Natural killer cell treated with Interleukin-12 subunit alpha and Interleukin-12 subunit beta and Interleukin-15 and Interleukin-18, amount 100 ng/mL, for 72 hours (primary cell): ENCODE results near the gene MRPS10. TPM values are rescaled to one million over a fixed set of nuclear protein-coding genes. Genes with fewer than 3 reads are reported as not detected.
"Not testable (repeated sequence)": the region's sequence is repeated elsewhere in the genome, so short reads cannot be mapped to it uniquely, and the experiment has no call there.

Experiments
- ATAC-seq, 2 donors: fragments of 150-1000 bp; cut with Tn5 transposase in 1 of 2; sonication (Bioruptor Pico), chemical (Tn5 transposase) in 1 of 2; 2 replicates each; pipeline ENCODE4 v1.10.0; 2021
- DNase-seq: peaks from one replicate; pipeline ENCODE4 v3.0.0; 2022; ENCODE audit warnings: low spot score
- H3K27ac Mint-ChIP-seq, 2 donors: 1 replicate in 1 of 2; 2 replicates in 1 of 2; pipeline ENCODE4 v1.8.0; 2022; ENCODE audit warnings: mixed read lengths in 2 of 2, mild to moderate bottlenecking in 1 of 2, moderate library complexity in 1 of 2
- H3K27me3 Mint-ChIP-seq, 2 donors: 1 replicate in 1 of 2; 2 replicates in 1 of 2; pipeline ENCODE4 v1.8.0; 2022; ENCODE audit warnings: mixed read lengths in 2 of 2
- H3K36me3 Mint-ChIP-seq: one replicate; pipeline ENCODE4 v1.8.0; 2022; ENCODE audit warnings: mixed read lengths
- H3K4me1 Mint-ChIP-seq, 2 donors: 1 replicate in 1 of 2; 2 replicates in 1 of 2; pipeline ENCODE4 v1.8.0; 2022; ENCODE audit warnings: low read depth in 2 of 2, mixed read lengths in 2 of 2, mild to moderate bottlenecking in 1 of 2
- H3K4me3 Mint-ChIP-seq: one replicate; pipeline ENCODE4 v1.8.0; 2022; ENCODE audit warnings: mixed read lengths
- H3K9me3 Mint-ChIP-seq: 2 replicates; pipeline ENCODE4 v1.8.0; 2022; ENCODE audit warnings: mixed read lengths
- total RNA-seq, 2 donors: library from RNA; stranded (reverse); gene quantifications; one replicate each; pipeline ENCODE4 v1.2.3, GENCODE V29; 2022

The MRPS10 gene
- total RNA-seq, 2 donors from 2014 or later: 35.1 to 35.6 TPM

GRCh38 chr6:42216495-42216894 is 1.2 kb downstream of the MRPS10 start:
- H3K27ac Mint-ChIP-seq: peak overlapping the region; percentile 63 to 74
- H3K27me3 Mint-ChIP-seq: not testable (repeated sequence)

GRCh38 chr6:42212442-42212841 is 5.2 kb downstream of the MRPS10 start:
- H3K27me3 Mint-ChIP-seq: no peaks in the 10 kb centered on the region
- no peak overlapping the region for H3K4me3 Mint-ChIP-seq
- H3K36me3 Mint-ChIP-seq: peaks cover 20% of the 10 kb centered on the region

More at GRCh38 chr6:42216495-42216894, 1.2 kb downstream of the MRPS10 start:
- Mint-ChIP-seq H3K36me3 (peaks cover 16% of the 10 kb centered on the region), H3K4me1 (peaks cover 11 to 17% of the 10 kb centered on the region in 2 donors), H3K4me3 (peak overlapping the region; percentile 78)
- H3K9me3 Mint-ChIP-seq, DNase-seq, ATAC-seq: not testable (repeated sequence)

GRCh38 chr6:42211726-42212125 is 5.9 kb downstream of the MRPS10 start:
- H3K4me1 Mint-ChIP-seq: peaks cover 5 to 9% of the 10 kb centered on the region in 2 donors
- H3K27me3 Mint-ChIP-seq: no peaks in the 10 kb centered on the region
- ATAC-seq (no peak), DNase-seq (no peak)
- H3K27ac Mint-ChIP-seq: no peak overlapping the region
- no peak overlapping the region for H3K4me3 Mint-ChIP-seq
- peaks cover 19% of the 10 kb centered on the region for H3K36me3 Mint-ChIP-seq
- H3K9me3 Mint-ChIP-seq: no peaks in the 10 kb centered on the region

More at GRCh38 chr6:42212442-42212841, 5.2 kb downstream of the MRPS10 start:
- no peak for DNase-seq
- Mint-ChIP-seq H3K27ac (peak overlapping the region in 1 of 2 donors; percentile 15), H3K9me3 (no peaks in the 10 kb centered on the region), H3K4me1 (peaks cover 6 to 10% of the 10 kb centered on the region in 2 donors)
- ATAC-seq: no peak

GRCh38 chr6:42210551-42210950 is 7.1 kb downstream of the MRPS10 start:
- H3K27ac Mint-ChIP-seq: no peak overlapping the region
- peaks cover 4 to 5% of the 10 kb centered on the region in 2 donors for H3K4me1 Mint-ChIP-seq
- H3K36me3 Mint-ChIP-seq: peaks cover 19% of the 10 kb centered on the region
- ATAC-seq: no peak
- H3K9me3 Mint-ChIP-seq: no peaks in the 10 kb centered on the region
- no peaks in the 10 kb centered on the region for H3K27me3 Mint-ChIP-seq
- no peak overlapping the region for H3K4me3 Mint-ChIP-seq
- DNase-seq: no peak

- peaks cover 11% of the 10 kb centered on the region for H3K36me3 Mint-ChIP-seq
- not testable (repeated sequence) for H3K27ac Mint-ChIP-seq, ATAC-seq, H3K27me3 Mint-ChIP-seq, H3K9me3 Mint-ChIP-seq, H3K4me1 Mint-ChIP-seq, H3K4me3 Mint-ChIP-seq, DNase-seq
Observed at GRCh38 chr6:42207559-42207958, 10.1 kb downstream of the MRPS10 start.

GRCh38 chr6:42204768-42205282 is 12.8 kb downstream of the MRPS10 start:
- ATAC-seq (no peak), DNase-seq (no peak)
- peaks cover 17% of the 10 kb centered on the region for H3K36me3 Mint-ChIP-seq
- no peak overlapping the region for H3K4me3 Mint-ChIP-seq
- H3K9me3 Mint-ChIP-seq: no peaks in the 10 kb centered on the region
- H3K4me1 Mint-ChIP-seq: peaks cover 6 to 9% of the 10 kb centered on the region in 2 donors
- H3K27me3 Mint-ChIP-seq: no peaks in the 10 kb centered on the region
- H3K27ac Mint-ChIP-seq: no peak overlapping the region

GRCh38 chr6:42203183-42203582 is 14.5 kb downstream of the MRPS10 start:
- no peak for DNase-seq
- no peaks in the 10 kb centered on the region for H3K9me3 Mint-ChIP-seq
- no peak for ATAC-seq
- H3K4me1 Mint-ChIP-seq: peaks cover 6 to 13% of the 10 kb centered on the region in 2 donors
- no peak overlapping the region for H3K27ac Mint-ChIP-seq
- no peak overlapping the region for H3K4me3 Mint-ChIP-seq
- H3K36me3 Mint-ChIP-seq: peaks cover 16% of the 10 kb centered on the region
- H3K27me3 Mint-ChIP-seq: no peaks in the 10 kb centered on the region

GRCh38 chr6:42202131-42202915 is 15.3 kb downstream of the MRPS10 start:
- H3K9me3 Mint-ChIP-seq, H3K27ac Mint-ChIP-seq, H3K4me3 Mint-ChIP-seq, H3K27me3 Mint-ChIP-seq, DNase-seq, ATAC-seq: not testable (repeated sequence)
- Mint-ChIP-seq H3K4me1 (peaks cover 6 to 13% of the 10 kb centered on the region in 2 donors), H3K36me3 (peaks cover 11% of the 10 kb centered on the region)

GRCh38 chr6:42201382-42201781 is 16.3 kb downstream of the MRPS10 start:
- no peak overlapping the region for H3K27ac Mint-ChIP-seq
- H3K9me3 Mint-ChIP-seq: no peaks in the 10 kb centered on the region
- ATAC-seq: no peak
- H3K27me3 Mint-ChIP-seq: no peaks in the 10 kb centered on the region
- peaks cover 11% of the 10 kb centered on the region for H3K36me3 Mint-ChIP-seq
- no peak for DNase-seq
- no peak overlapping the region for H3K4me3 Mint-ChIP-seq
- H3K4me1 Mint-ChIP-seq: peaks cover 6 to 13% of the 10 kb centered on the region in 2 donors

GRCh38 chr6:42200035-42200434 is 17.6 kb downstream of the MRPS10 start:
- H3K4me3 Mint-ChIP-seq: no peak overlapping the region
- H3K9me3 Mint-ChIP-seq: no peaks in the 10 kb centered on the region
- peaks cover 6 to 13% of the 10 kb centered on the region in 2 donors for H3K4me1 Mint-ChIP-seq
- no peak for ATAC-seq
- DNase-seq: no peak
- H3K27ac Mint-ChIP-seq: no peak overlapping the region
- H3K36me3 Mint-ChIP-seq: peaks cover 11% of the 10 kb centered on the region
- H3K27me3 Mint-ChIP-seq: no peaks in the 10 kb centered on the region

- H3K36me3 Mint-ChIP-seq: peaks cover 11% of the 10 kb centered on the region
- no peak overlapping the region for H3K4me3 Mint-ChIP-seq
- DNase-seq: no peak
- no peaks in the 10 kb centered on the region for H3K9me3 Mint-ChIP-seq
- ATAC-seq: no peak
- peaks cover 6 to 13% of the 10 kb centered on the region in 2 donors for H3K4me1 Mint-ChIP-seq
- no peaks in the 10 kb centered on the region for H3K27me3 Mint-ChIP-seq
- no peak overlapping the region for H3K27ac Mint-ChIP-seq
Observed at GRCh38 chr6:42199106-42199981, 18.3 kb downstream of the MRPS10 start.

GRCh38 chr6:42197555-42198362 is 19.9 kb downstream of the MRPS10 start:
- H3K27me3 Mint-ChIP-seq: no peaks in the 10 kb centered on the region
- no peak overlapping the region for H3K27ac Mint-ChIP-seq
- ATAC-seq (peak in 1 of 2 donors; percentile 74), DNase-seq (no peak)
- H3K4me3 Mint-ChIP-seq: no peak overlapping the region
- H3K9me3 Mint-ChIP-seq: no peaks in the 10 kb centered on the region
- H3K36me3 Mint-ChIP-seq: peaks cover 11% of the 10 kb centered on the region
- H3K4me1 Mint-ChIP-seq: peaks cover 6 to 13% of the 10 kb centered on the region in 2 donors

- Mint-ChIP-seq H3K9me3 (no peaks in the 10 kb centered on the region), H3K36me3 (peaks cover 7% of the 10 kb centered on the region)
Observed at GRCh38 chr6:42195415-42195814, 22.2 kb downstream of the MRPS10 start.

More at GRCh38 chr6:42195415-42195814, 22.2 kb downstream of the MRPS10 start:
- no peak overlapping the region for H3K4me3 Mint-ChIP-seq
- DNase-seq (no peak), ATAC-seq (peak in 1 of 2 donors; percentile 28)
- no peaks in the 10 kb centered on the region for H3K27me3 Mint-ChIP-seq
- no peak overlapping the region for H3K27ac Mint-ChIP-seq
- H3K4me1 Mint-ChIP-seq: peaks cover 3 to 10% of the 10 kb centered on the region in 2 donors
